ENCODE results near the gene OR51T1.
"Not testable (repeated sequence)": the region's sequence is repeated elsewhere in the genome, so short reads cannot be mapped to it uniquely, and the experiment has no call there.

Gene OR51T1, protein sequence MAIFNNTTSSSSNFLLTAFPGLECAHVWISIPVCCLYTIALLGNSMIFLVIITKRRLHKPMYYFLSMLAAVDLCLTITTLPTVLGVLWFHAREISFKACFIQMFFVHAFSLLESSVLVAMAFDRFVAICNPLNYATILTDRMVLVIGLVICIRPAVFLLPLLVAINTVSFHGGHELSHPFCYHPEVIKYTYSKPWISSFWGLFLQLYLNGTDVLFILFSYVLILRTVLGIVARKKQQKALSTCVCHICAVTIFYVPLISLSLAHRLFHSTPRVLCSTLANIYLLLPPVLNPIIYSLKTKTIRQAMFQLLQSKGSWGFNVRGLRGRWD

GRCh38 chr11:4881860-4882500 is at the start of gene OR51T1:
OR51T1 (plus strand) TSS chr11:4881900; CDS start chr11:4881900, 0 bp downstream.
- DNase-seq (ENCODE audit: low read depth in 2 of 3, low spot score in 1 of 3) = no peak

DNA sequence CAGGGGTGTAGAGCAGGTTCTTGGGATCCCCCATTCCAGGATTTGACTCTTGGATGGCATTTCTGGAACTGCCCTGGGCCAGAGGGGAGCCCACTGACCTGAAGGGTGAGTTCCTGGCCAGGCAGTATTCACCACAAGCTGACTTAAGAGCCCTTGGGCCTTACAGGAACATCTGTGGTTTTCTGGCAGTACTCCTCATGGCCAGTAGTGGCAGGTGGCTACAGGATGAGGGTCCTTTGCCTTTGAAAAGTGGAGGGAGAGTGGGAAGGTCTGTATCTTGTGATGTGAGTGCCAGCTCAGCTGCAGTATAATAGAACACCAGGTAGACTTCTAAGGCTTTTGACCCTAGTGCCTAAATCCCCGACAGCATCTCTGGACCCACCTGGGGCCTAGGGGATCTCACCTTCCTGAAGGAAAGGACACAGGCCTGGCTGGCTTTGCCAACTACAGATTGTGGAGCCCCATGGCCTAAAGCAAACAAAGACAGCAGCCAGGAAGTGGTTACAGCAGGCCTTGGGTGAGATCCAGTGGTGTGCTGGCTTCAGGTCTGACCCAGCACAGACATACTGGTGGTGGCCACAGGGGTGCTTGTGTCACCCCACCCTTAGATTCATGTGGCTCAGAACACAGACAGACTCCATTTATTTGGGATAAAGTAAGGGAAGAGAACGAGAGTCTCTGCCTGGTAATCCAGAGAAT is 41.7 kb upstream of the OR51T1 start:
- DNase-seq (ENCODE audit: low read depth in 2 of 3, low spot score in 1 of 3) = no peak

GRCh38 chr11:4848908-4849532 is 32.7 kb upstream of the OR51T1 start, which contains the start of gene OR51S1:
OR51S1 (minus strand) TSS chr11:4849208; CDS start chr11:4849208, 0 bp downstream.
- DNase-seq (ENCODE audit: low read depth in 2 of 3, low spot score in 1 of 3) = no peak

DNA sequence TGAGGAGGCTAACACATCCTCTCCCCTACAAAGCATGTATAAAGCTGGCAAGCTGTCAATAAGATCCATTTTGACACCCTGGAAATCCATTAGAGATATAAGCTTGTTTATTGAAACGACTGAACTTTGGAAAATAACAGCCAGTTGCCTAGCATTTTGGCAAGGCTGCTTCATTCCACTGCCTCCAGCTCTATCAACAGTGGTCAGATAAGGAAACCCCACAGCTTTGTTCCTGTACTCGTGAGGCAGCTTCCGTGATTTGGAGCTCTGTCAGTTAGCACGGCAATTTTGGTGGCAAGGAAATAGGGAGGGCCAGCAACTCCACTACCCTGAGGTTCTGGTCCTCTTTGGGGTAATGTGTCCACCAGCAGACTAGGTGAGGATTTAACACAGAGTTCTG is 30.7 kb upstream of the OR51T1 start:
- DNase-seq (ENCODE audit: low read depth in 2 of 3, low spot score in 1 of 3) = no peak

DNA sequence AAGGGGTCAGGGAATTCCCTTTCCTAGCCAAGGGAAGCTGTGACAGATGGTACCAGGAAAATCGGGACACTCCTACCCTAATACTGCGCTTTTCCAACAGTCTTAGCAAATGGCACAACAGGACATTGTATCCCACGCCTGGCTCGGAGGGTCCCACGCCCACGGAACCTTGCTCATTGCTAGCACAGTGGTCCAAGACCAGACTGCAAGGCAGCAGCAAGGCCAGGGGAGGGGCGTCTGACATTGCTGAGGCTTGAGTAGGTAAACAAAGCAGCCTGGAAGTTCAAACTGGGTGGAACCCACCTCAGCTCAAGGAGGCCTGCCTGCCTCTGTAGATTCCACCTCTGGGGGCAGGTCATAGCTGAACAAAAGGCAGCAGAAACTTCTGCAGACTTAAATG is 27.4 kb upstream of the OR51T1 start:
- DNase-seq (ENCODE audit: low read depth in 2 of 3, low spot score in 1 of 3) = not testable (repeated sequence)

- DNase-seq (ENCODE audit: low read depth in 2 of 3, low spot score in 1 of 3) = no peak
Observed at GRCh38 chr11:4862447-4863236, 19.1 kb upstream of the OR51T1 start.

- no peak for DNase-seq (ENCODE audit: low read depth in 2 of 3, low spot score in 1 of 3)
Observed at GRCh38 chr11:4863876-4864275, 17.8 kb upstream of the OR51T1 start.

- DNase-seq (ENCODE audit: low read depth in 2 of 3, low spot score in 1 of 3) = no peak
Observed at GRCh38 chr11:4865855-4866254, 15.8 kb upstream of the OR51T1 start.

- DNase-seq (ENCODE audit: low read depth in 2 of 3, low spot score in 1 of 3) = no peak
Observed at GRCh38 chr11:4881188-4881587, 512 bp upstream of the OR51T1 start.

GRCh38 chr11:4882543-4882942 is 843 bp downstream of the OR51T1 start:
- no peak for DNase-seq (ENCODE audit: low read depth in 2 of 3, low spot score in 1 of 3)

DNA sequence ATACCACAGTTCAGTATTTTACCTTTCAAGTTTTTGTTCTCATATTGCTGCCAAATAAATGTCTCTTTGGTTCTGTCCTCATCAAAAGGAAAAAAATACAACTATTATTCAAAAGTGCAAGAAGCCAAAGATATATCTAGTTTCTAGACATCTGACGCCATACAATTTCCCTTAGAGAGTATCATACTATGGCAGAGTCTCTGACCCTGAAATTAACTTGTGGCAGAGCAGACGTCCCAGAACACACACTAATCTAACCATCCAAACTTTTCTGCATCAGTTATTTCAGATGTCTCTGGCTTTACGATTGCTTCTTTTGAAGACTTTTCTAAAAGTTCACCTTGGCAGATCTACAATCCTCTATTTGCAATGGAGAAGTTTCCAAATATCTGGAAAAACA is 2.7 kb downstream of the OR51T1 start:
- no peak for DNase-seq (ENCODE audit: low read depth in 2 of 3, low spot score in 1 of 3)

DNA sequence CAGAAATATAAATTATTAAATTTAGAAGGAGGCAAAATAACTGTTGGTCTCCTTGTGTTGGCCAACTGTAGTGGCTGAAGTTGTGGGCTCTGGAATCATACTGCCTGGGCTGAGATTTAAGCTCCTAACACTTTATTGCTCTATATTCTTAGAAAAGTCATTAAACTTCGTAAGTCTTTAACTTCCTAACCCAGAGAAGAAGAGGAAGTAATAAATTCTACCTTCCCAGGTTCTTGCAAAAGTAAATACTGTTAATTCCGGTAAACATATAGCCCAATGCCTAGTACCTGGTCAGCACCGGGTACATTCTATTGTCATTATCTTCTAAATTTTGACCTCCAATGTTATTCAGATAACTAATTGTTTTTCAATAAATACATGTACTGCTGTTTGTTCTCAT is 4.5 kb downstream of the OR51T1 start:
- no peak for DNase-seq (ENCODE audit: low read depth in 2 of 3, low spot score in 1 of 3)

- DNase-seq (ENCODE audit: low read depth in 2 of 3, low spot score in 1 of 3) = no peak
Observed at GRCh38 chr11:4887591-4887990, 5.9 kb downstream of the OR51T1 start.

DNA sequence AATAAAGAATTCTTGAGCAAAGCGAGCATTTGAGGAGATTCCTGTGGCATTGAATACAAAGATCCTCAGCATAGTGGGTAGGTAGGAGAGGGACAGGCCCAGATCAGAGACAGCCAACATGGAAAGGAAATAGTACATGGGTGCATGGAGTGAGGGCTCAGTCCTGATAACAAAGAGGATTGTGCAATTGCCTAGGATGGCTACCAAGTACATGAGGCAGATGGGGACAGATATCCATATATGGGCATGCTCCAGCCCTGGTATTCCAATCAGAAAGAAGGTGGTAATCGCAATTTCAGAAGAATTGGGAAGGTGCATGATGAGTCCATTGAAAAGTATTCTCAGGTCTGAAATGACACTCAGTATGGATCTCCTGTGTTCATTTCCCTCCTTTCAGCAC is 8.6 kb downstream of the OR51T1 start:
- no peak for DNase-seq (ENCODE audit: low read depth in 2 of 3, low spot score in 1 of 3)

GRCh38 chr11:4891996-4892640 is 10.4 kb downstream of the OR51T1 start:
- DNase-seq (ENCODE audit: low read depth in 2 of 3, low spot score in 1 of 3) = no peak

DNA sequence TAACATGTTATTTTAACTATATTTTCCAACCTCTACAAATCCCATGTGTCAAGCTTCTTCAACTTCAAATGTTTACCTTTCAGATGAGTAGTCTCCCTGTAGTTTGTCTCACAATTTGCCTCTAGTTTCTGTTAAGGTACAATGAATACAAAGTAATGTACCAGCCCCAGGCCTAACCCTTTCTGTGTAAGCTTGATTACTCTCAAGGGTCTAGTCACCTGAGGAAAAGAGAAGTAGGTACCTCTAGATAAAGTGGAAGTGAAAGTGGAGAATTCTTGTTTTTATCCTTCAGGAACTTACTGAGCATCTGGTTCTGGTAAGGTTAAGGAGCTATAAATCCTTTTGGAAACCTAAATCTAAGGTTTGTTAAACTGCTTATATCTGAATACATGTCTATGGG is 21.8 kb downstream of the OR51T1 start, which contains the start of gene OR51A7:
Gene OR51A7 (plus strand): TSS at position 300 of the 400 bp plus-strand sequence. CDS start 3,587 bp downstream, outside the sequence.
- no peak for DNase-seq (ENCODE audit: low read depth in 2 of 3, low spot score in 1 of 3)

DNA sequence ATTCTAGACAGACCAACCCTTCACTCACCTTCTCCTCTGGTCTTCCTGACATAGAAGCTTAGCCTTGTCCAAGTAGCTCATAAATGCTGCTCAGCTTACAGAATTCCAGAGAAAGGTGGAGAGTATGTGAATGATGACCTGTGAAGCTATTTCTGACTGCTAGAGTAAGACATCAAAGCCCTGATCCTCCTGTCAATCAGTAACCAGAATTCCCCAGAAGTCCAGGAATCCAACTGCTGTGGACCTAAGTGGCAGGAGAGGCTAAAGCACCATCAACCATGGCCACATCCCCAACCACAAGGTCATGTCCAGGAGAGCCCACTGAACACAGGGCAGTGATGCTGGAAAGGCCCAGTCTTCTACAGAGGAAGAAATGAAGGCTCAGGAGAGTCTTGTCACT is 34.9 kb downstream of the OR51T1 start:
- no peak for DNase-seq (ENCODE audit: low read depth in 2 of 3, low spot score in 1 of 3)

- no peak for DNase-seq (ENCODE audit: low read depth in 2 of 3, low spot score in 1 of 3)
Observed at GRCh38 chr11:4919250-4919649, 37.5 kb downstream of the OR51T1 start, which contains the start of gene OR51G2. OR51G2 (minus strand) TSS chr11:4919350; CDS start chr11:4915663, 3,687 bp downstream.

DNA sequence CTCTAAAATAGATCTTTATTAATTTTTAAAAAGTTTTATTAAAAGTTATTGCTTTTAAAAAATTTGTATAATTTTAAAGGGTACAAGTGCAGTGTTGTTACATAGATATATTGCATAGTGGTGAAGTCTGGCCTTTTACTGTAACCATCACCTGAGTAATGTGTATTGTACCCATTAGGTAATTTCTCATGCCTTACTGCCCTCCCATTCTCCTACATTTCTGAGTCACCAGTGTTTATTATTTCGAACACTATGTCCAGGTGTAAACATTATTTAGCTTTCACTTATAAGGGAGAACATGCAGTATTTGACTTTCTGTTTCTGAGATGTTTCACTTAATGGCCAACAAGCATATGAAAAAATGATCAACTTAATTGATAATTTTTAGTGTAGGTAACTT is 40.1 kb downstream of the OR51T1 start:
- no peak for DNase-seq (ENCODE audit: low read depth in 2 of 3, low spot score in 1 of 3)

GRCh38 chr11:4922304-4922703 is 40.6 kb downstream of the OR51T1 start:
- no peak for DNase-seq (ENCODE audit: low read depth in 2 of 3, low spot score in 1 of 3)
